Heart left ventricle (tissue), 16 donors: Measurements from ENCODE around the gene TXNDC12. TPM values are rescaled to one million over a fixed set of nuclear protein-coding genes. Genes with fewer than 3 reads are reported as not detected.
"Not testable (repeated sequence)": the region's sequence is repeated elsewhere in the genome, so short reads cannot be mapped to it uniquely, and the experiment has no call there.

Source experiments
- ATAC-seq, 4 donors: fragments of 200-7000 bp; cut with Tn5 transposase; one replicate each; pipeline ENCODE4 v1.9.1; 2020 to 2022; ENCODE audit warnings: moderate library complexity in 4 of 4, mild to moderate bottlenecking in 3 of 4, moderate number of reproducible peaks in 1 of 4
- DNase-seq, 5 donors: peaks; one replicate each; pipeline ENCODE4 v3.0.0-alpha.2; 2020
- H3K27ac ChIP-seq, 12 donors: fragments of 200-600 bp; sonication (generic) in 4 of 12; one replicate each; pipeline versions ENCODE4 v1.5.0 to v1.8.0; 2016 to 2022; ENCODE audit warnings: mild to moderate bottlenecking in 2 of 12
- H3K27me3 ChIP-seq, 9 donors: fragments of 200-600 bp; sonication (generic) in 2 of 9; one replicate each; pipeline versions ENCODE4 v1.5.1 to v1.8.0; 2016 to 2022; ENCODE audit warnings: mild to moderate bottlenecking in 3 of 9
- H3K36me3 ChIP-seq, 9 donors: fragments of 200-600 bp; sonication (generic) in 2 of 9; one replicate each; pipeline versions ENCODE4 v1.5.0 to v1.8.0; 2018 to 2022; ENCODE audit warnings: mild to moderate bottlenecking in 2 of 9
- H3K4me1 ChIP-seq, 12 donors: fragments of 200-600 bp; sonication (generic) in 4 of 12; one replicate each; pipeline versions ENCODE4 v1.5.0 to v1.8.0; 2016 to 2022; ENCODE audit warnings: mild to moderate bottlenecking in 3 of 12
- H3K4me3 ChIP-seq, 12 donors: fragments of 200-600 bp; sonication (generic) in 4 of 12; one replicate each; pipeline versions ENCODE4 v1.5.0 to v1.8.0; 2017 to 2022; ENCODE audit warnings: mild to moderate bottlenecking in 9 of 12, moderate library complexity in 4 of 12
- H3K9me3 ChIP-seq, 12 donors: fragments of 200-600 bp; sonication (generic) in 4 of 12; one replicate each; pipeline versions ENCODE4 v1.5.0 to v1.8.0; 2016 to 2022; ENCODE audit warnings: mild to moderate bottlenecking in 1 of 12
- CTCF ChIP-seq, 12 donors: fragments of 200-600 bp; sonication (generic) in 4 of 12; IDR thresholded peaks; one replicate each; pipeline versions ENCODE4 v1.5.0 to v1.8.0; 2018 to 2022; ENCODE audit warnings: antibody characterized with exemption in 12 of 12, mild to moderate bottlenecking in 5 of 12
- POLR2A ChIP-seq, 2 donors: fragments of 450-650 bp; IDR thresholded peaks; one replicate each; pipeline ENCODE4 v1.6.1; 2017; ENCODE audit warnings: antibody characterized with exemption in 2 of 2, mild to moderate bottlenecking in 2 of 2, moderate library complexity in 2 of 2
- WGBS, 4 donors: extraction: QIAGEN DNeasy Blood & Tissue Kit in 2 of 4; methylation state at CpG; one replicate each; pipeline versions ENCODE4 v1.1.5 to v1.1.7; 2013 to 2018; 5-methylcytosine and 5-hydroxymethylcytosine counted together
- intact Hi-C, 10 donors: fragments of 100-400 bp; cut with DNase I; formaldehyde crosslinking; loops; one replicate each; pipeline versions ENCODE4 v1.11.1 to v1.14.2; 2022
- long read RNA-seq, 3 donors: library from polyadenylated mRNA; unstranded; transcript quantifications; one replicate each; pipeline ENCODE4 v2.0.0, GENCODE V29; 2020 to 2021
- polyA plus RNA-seq, 2 donors: library from polyadenylated mRNA; stranded (reverse); fragments of 200-250 nt; gene quantifications; one replicate each; pipeline ENCODE4 v1.2.3, GENCODE V29; 2013
- total RNA-seq, 9 donors: library from RNA; depleted of rRNA in 2 of 9; stranded (reverse); fragments of >200 nt in 2 of 9; fragmentation: NEBNext Ultra II Directional in 3 of 9; extraction: Animal tissue kit (Norgen Biotek cat#: 25700) in 3 of 9; gene quantifications; one replicate each; pipeline versions ENCODE4 v1.1.0 to v1.2.4, GENCODE V29; 2016 to 2023
- donor health status: ischemic (EF 13 %, LVEDD 7.1; RV severe dilation, severe dysfunction).
- donor health status: healthy with polysubstance abuse.
- donor health status: DM: no; HTN: yes; CAD: no.
- donor health status: DM: no; HTN: no; CAD: no.
- donor health status: ischemic (EF 25% LVEDD 6.9; RV normal size, moderate dysfunction).
- donor health status: ischemic (EF 25% LVEDD 5.7; RV mildly dilated, moderate dysfunction).
- donor health status: healthy.
- donor health status: DM: yes; HTN: yes; CAD: no.
- donor health status: ischemic (EF 35%, LVEDD 5.7; RV mildly dilated, moderate dysfunction).
- donor health status: nonischemic (EF 11% LVEDD 7.7; RV severe dilation, severe dysfunction).
- donor health status: DM: yes; HTN: yes; CAD: no.
- donor health status: PGD.
- donor health status: ischemic (EF 29% LVEDD 5.4; RV normal size, mild dysfunction).
- donor health status: nonischemic (EF 23%, LVEDD 6.1; RV moderate dilation, normal function).

TXNDC12 gene
- total RNA-seq (10 to 100 TPM; 19.9 to 42.9 (median 26.2) TPM), polyA plus RNA-seq (10 to 100 TPM in 1 of 2 donors, 1 to 10 TPM in 1; 7.7 to 33.5 TPM)
- long read RNA-seq, donor 1, transcript TXNDC12-201 (7 exons, 2,396 nt) = major isoform, 29 of 29 reads
- long read RNA-seq, donor 1, partial matches to known transcripts = 0 of 29 reads
- long read RNA-seq, donor 1, other reads (novel, unspliced or antisense) = 0 of 29 reads
- long read RNA-seq, donor 2, transcript TXNDC12-201 (7 exons, 2,396 nt) = major isoform, 105 of 107 reads
- long read RNA-seq, donor 2, partial matches to known transcripts = 0 of 107 reads
- long read RNA-seq, donor 2, other reads (novel, unspliced or antisense) = 1 of 107 reads
- long read RNA-seq, donor 3, transcript TXNDC12-201 (7 exons, 2,396 nt) = major isoform, 34 of 37 reads
- long read RNA-seq, donor 3, partial matches to known transcripts = 1 of 37 reads
- long read RNA-seq, donor 3, other reads (novel, unspliced or antisense) = 1 of 37 reads

- H3K36me3 ChIP-seq = peaks cover 0 to 35% (median 18%) of the 10 kb centered on the region in 9 donors
- H3K9me3 ChIP-seq = no peaks in the 10 kb centered on the region
- H3K27me3 ChIP-seq = no peaks in the 10 kb centered on the region
- H3K4me1 ChIP-seq = peaks cover 3 to 41% (median 34%) of the 10 kb centered on the region in 12 donors
- H3K4me3 ChIP-seq = peak within 1 kb of the TSS; percentile 63 to 97 (median 88)
- TF ChIP-seq CTCF (IDR thresholded peaks at IDR 0.05) = no peak
- TF ChIP-seq POLR2A (IDR thresholded peaks at IDR 0.05) = peak in 1 of 2 donors; percentile 79
- peak; percentile 80 to 88 (median 86) for DNase-seq
- WGBS, 4 donors = 0% methylated on average over 25 to 45 of the region's 45 CpGs
- H3K27ac ChIP-seq = peak within 1 kb of the TSS in 11 of 12 donors; percentile 71 to 97 (median 92)
- ATAC-seq = peak; percentile 80 to 91 (median 86)
- intact Hi-C loops = loop anchor here in 2 of 10 donors (5.0 kb wide), 2 partner anchors 178 to 642 kb away; partner anchors contain the start of genes COA7 (in 1 of the 2) and NRDC (in 1 of the 2)
Observed at GRCh38 chr1:52055066-52055865, at the start of gene TXNDC12. TXNDC12 (minus strand) TSS chr1:52055191; CDS start chr1:52055096, 95 bp downstream.

- ATAC-seq (no peak), DNase-seq (no peak)
- 92 to 98% (median 95%) methylated on average over 1 of the region's 1 CpG for WGBS, 4 donors
- no peaks in the 10 kb centered on the region for H3K4me1 ChIP-seq
- no peak for TF ChIP-seq POLR2A (IDR thresholded peaks at IDR 0.05)
- H3K27me3 ChIP-seq = no peaks in the 10 kb centered on the region
- no peak overlapping the region for H3K27ac ChIP-seq
- no peaks in the 10 kb centered on the region for H3K36me3 ChIP-seq
- no peaks in the 10 kb centered on the region for H3K9me3 ChIP-seq
- H3K4me3 ChIP-seq = no peak overlapping the region
- intact Hi-C loops = no loop called here
Observed at GRCh38 chr1:52102336-52103013, 47.5 kb upstream of the TXNDC12 start.

- Histone ChIP-seq H3K4me3 (no peak overlapping the region), H3K9me3 (no peaks in the 10 kb centered on the region), H3K4me1 (no peaks in the 10 kb centered on the region), H3K27ac (no peak overlapping the region), H3K27me3 (no peaks in the 10 kb centered on the region), H3K36me3 (no peaks in the 10 kb centered on the region)
- intact Hi-C loops = no loop called here
- ATAC-seq (no peak), DNase-seq (no peak)
- TF ChIP-seq CTCF (IDR thresholded peaks at IDR 0.05) = no peak
- no peak for TF ChIP-seq POLR2A (IDR thresholded peaks at IDR 0.05)
- 69 to 76% (median 71%) methylated on average over 8 of the region's 8 CpGs for WGBS, 4 donors
Observed at GRCh38 chr1:52098139-52098871, 43.3 kb upstream of the TXNDC12 start.

GRCh38 chr1:52096216-52096615, 41.2 kb upstream of the TXNDC12 start:
- H3K27ac ChIP-seq = no peak overlapping the region

GRCh38 chr1:52094300-52094699, 39.3 kb upstream of the TXNDC12 start:
- H3K4me3 ChIP-seq, H3K27me3 ChIP-seq, H3K9me3 ChIP-seq, intact Hi-C loops, H3K27ac ChIP-seq, ATAC-seq, H3K4me1 ChIP-seq, DNase-seq: not testable (repeated sequence)
- 86 to 95% (median 94%) methylated on average over 7 of the region's 7 CpGs for WGBS, 4 donors
- peaks cover 0 to 24% (median 17%) of the 10 kb centered on the region in 9 donors for H3K36me3 ChIP-seq

More at GRCh38 chr1:52096216-52096615, 41.2 kb upstream of the TXNDC12 start:
- Histone ChIP-seq H3K27me3 (no peaks in the 10 kb centered on the region), H3K4me1 (no peaks in the 10 kb centered on the region), H3K36me3 (peaks cover 0 to 6% (median 0%) of the 10 kb centered on the region in 9 donors), H3K9me3 (no peaks in the 10 kb centered on the region), H3K4me3 (peak overlapping the region in 1 of 12 donors; percentile 12)
- no peak for DNase-seq
- intact Hi-C loops = no loop called here
- 67 to 82% (median 72%) methylated on average over 8 of the region's 8 CpGs for WGBS, 4 donors
- no peak for ATAC-seq
- TF ChIP-seq CTCF (IDR thresholded peaks at IDR 0.05) (no peak), POLR2A (IDR thresholded peaks at IDR 0.05) (no peak)

GRCh38 chr1:52087892-52088291, 32.9 kb upstream of the TXNDC12 start:
- ATAC-seq, H3K4me1 ChIP-seq, H3K27me3 ChIP-seq, H3K9me3 ChIP-seq, intact Hi-C loops, H3K27ac ChIP-seq, DNase-seq, H3K4me3 ChIP-seq: not testable (repeated sequence)
- peaks cover 0 to 73% (median 65%) of the 10 kb centered on the region in 9 donors for H3K36me3 ChIP-seq
